ES-I3 (cell line): ENCODE measurements around the gene TMEM184B.
"Not testable (repeated sequence)": the region's sequence is repeated elsewhere in the genome, so short reads cannot be mapped to it uniquely, and the experiment has no call there.

Experiments
- H3K36me3 ChIP-seq: 2 replicates; pipeline ENCODE4 v1.6.1; 2013; ENCODE audit warnings: mild to moderate bottlenecking, low read length, control low read depth, moderate library complexity; ENCODE audit not compliant: insufficient read depth
- H3K4me1 ChIP-seq: 2 replicates; pipeline ENCODE4 v1.6.1; 2013; ENCODE audit warnings: mild to moderate bottlenecking, control low read depth, low read length; ENCODE audit not compliant: insufficient read depth
- H3K9ac ChIP-seq: 2 replicates; pipeline ENCODE4 v1.6.1; 2013; ENCODE audit warnings: low read depth, mild to moderate bottlenecking, low read length, moderate library complexity
- H3K9me3 ChIP-seq: 2 replicates; pipeline ENCODE4 v1.6.1; 2013; ENCODE audit warnings: mild to moderate bottlenecking, low read length, moderate library complexity; ENCODE audit not compliant: control insufficient read depth, insufficient read depth

The TMEM184B gene

GRCh38 chr22:38239101-38239761, 33.6 kb downstream of the TMEM184B start:
- peaks cover 26% of the 10 kb centered on the region for H3K4me1 ChIP-seq
- H3K36me3 ChIP-seq, result 0 out of 2 replicates have a peak, but pooled peaks cover 3% of the 10 kb centered on the region
- H3K9me3 ChIP-seq, result no peaks in the 10 kb centered on the region
- H3K9ac ChIP-seq, result no peak overlapping the region

GRCh38 chr22:38238519-38239071, 34.2 kb downstream of the TMEM184B start:
- H3K9me3 ChIP-seq, result no peaks in the 10 kb centered on the region
- H3K9ac ChIP-seq, result no peak overlapping the region
- peaks cover 26% of the 10 kb centered on the region for H3K4me1 ChIP-seq
- 0 out of 2 replicates have a peak, but pooled peaks cover 3% of the 10 kb centered on the region for H3K36me3 ChIP-seq

GRCh38 chr22:38236786-38237185, 36.0 kb downstream of the TMEM184B start:
- Histone ChIP-seq H3K36me3 (0 out of 2 replicates have a peak, but pooled peaks cover 6% of the 10 kb centered on the region), H3K9me3 (no peaks in the 10 kb centered on the region), H3K9ac (no peak overlapping the region), H3K4me1 (peaks cover 21% of the 10 kb centered on the region)

GRCh38 chr22:38235240-38235850, 37.5 kb downstream of the TMEM184B start:
- H3K9me3 ChIP-seq, result no peaks in the 10 kb centered on the region
- peaks cover 10% of the 10 kb centered on the region; the same call in 1 of the 2 replicates for H3K36me3 ChIP-seq
- H3K9ac ChIP-seq, result no peak overlapping the region
- H3K4me1 ChIP-seq, result peaks cover 11% of the 10 kb centered on the region

GRCh38 chr22:38233856-38234255, 39.0 kb downstream of the TMEM184B start:
- H3K4me1 ChIP-seq, H3K9me3 ChIP-seq, H3K9ac ChIP-seq: not testable (repeated sequence)
- peaks cover 12% of the 10 kb centered on the region; the same call in 1 of the 2 replicates for H3K36me3 ChIP-seq

GRCh38 chr22:38233427-38233826, 39.4 kb downstream of the TMEM184B start:
- H3K4me1 ChIP-seq, result peaks cover 3% of the 10 kb centered on the region; the same call in 1 of the 2 replicates
- H3K36me3 ChIP-seq, result peaks cover 13% of the 10 kb centered on the region; the same call in 1 of the 2 replicates
- no peak overlapping the region for H3K9ac ChIP-seq
- no peaks in the 10 kb centered on the region for H3K9me3 ChIP-seq

GRCh38 chr22:38232196-38232595, 40.6 kb downstream of the TMEM184B start:
- no peak overlapping the region for H3K9ac ChIP-seq
- peaks cover 3% of the 10 kb centered on the region; the same call in 1 of the 2 replicates for H3K4me1 ChIP-seq
- H3K36me3 ChIP-seq, result peaks cover 17% of the 10 kb centered on the region; the same call in 1 of the 2 replicates
- no peaks in the 10 kb centered on the region for H3K9me3 ChIP-seq

GRCh38 chr22:38230916-38231315, 41.9 kb downstream of the TMEM184B start:
- Histone ChIP-seq H3K9me3 (no peaks in the 10 kb centered on the region), H3K9ac (no peak overlapping the region), H3K36me3 (peaks cover 14% of the 10 kb centered on the region; the same call in 1 of the 2 replicates), H3K4me1 (peaks cover 3% of the 10 kb centered on the region; the same call in 1 of the 2 replicates)

GRCh38 chr22:38230108-38230825, 42.5 kb downstream of the TMEM184B start:
- no peak overlapping the region for H3K9ac ChIP-seq
- peaks cover 14% of the 10 kb centered on the region; the same call in 1 of the 2 replicates for H3K36me3 ChIP-seq
- peaks cover 3% of the 10 kb centered on the region; the same call in 1 of the 2 replicates for H3K4me1 ChIP-seq
- H3K9me3 ChIP-seq, result no peaks in the 10 kb centered on the region

GRCh38 chr22:38228873-38229740, 43.7 kb downstream of the TMEM184B start:
- Histone ChIP-seq H3K4me1 (peaks cover 3% of the 10 kb centered on the region; the same call in 1 of the 2 replicates), H3K9ac (no peak overlapping the region), H3K36me3 (peaks cover 14% of the 10 kb centered on the region; the same call in 1 of the 2 replicates), H3K9me3 (no peaks in the 10 kb centered on the region)

- H3K36me3 ChIP-seq, result peaks cover 14% of the 10 kb centered on the region; the same call in 1 of the 2 replicates
- H3K4me1 ChIP-seq, result peaks cover 3% of the 10 kb centered on the region; the same call in 1 of the 2 replicates
- no peak overlapping the region for H3K9ac ChIP-seq
These were observed 44.4 kb downstream of the TMEM184B start for GRCh38 chr22:38228326-38228872.

GRCh38 chr22:38226853-38227649, 45.8 kb downstream of the TMEM184B start:
- peaks cover 11% of the 10 kb centered on the region; the same call in 1 of the 2 replicates for H3K36me3 ChIP-seq
- no peak overlapping the region for H3K9ac ChIP-seq
- H3K9me3 ChIP-seq, result no peaks in the 10 kb centered on the region
- H3K4me1 ChIP-seq, result peaks cover 3% of the 10 kb centered on the region; the same call in 1 of the 2 replicates

More at GRCh38 chr22:38228326-38228872, 44.4 kb downstream of the TMEM184B start:
- no peaks in the 10 kb centered on the region for H3K9me3 ChIP-seq
